Osteocyte (in vitro differentiated cells): ENCODE results near the gene PTPN14. TPM values are rescaled to one million over a fixed set of nuclear protein-coding genes. Genes with fewer than 3 reads are reported as not detected.
"Not testable (repeated sequence)": the region's sequence is repeated elsewhere in the genome, so short reads cannot be mapped to it uniquely, and the experiment has no call there.

ENCODE experiments used
- DNase-seq: peaks from one replicate; pipeline ENCODE4 v3.0.0; 2021; ENCODE audit warnings: mixed read lengths; ENCODE audit not compliant: unreplicated experiment; ENCODE audit errors: extremely low spot score
- H3K27ac Mint-ChIP-seq: one replicate; pipeline ENCODE4 v1.8.0; 2021; ENCODE audit warnings: mild to moderate bottlenecking, mixed read lengths; ENCODE audit not compliant: unreplicated experiment
- H3K27me3 Mint-ChIP-seq: one replicate; pipeline ENCODE4 v1.8.0; 2021; ENCODE audit warnings: mixed read lengths; ENCODE audit not compliant: unreplicated experiment
- H3K36me3 Mint-ChIP-seq: one replicate; pipeline ENCODE4 v1.8.0; 2021; ENCODE audit warnings: mixed read lengths; ENCODE audit not compliant: unreplicated experiment
- H3K4me1 Mint-ChIP-seq: one replicate; pipeline ENCODE4 v1.8.0; 2021; ENCODE audit warnings: mixed read lengths; ENCODE audit not compliant: unreplicated experiment
- H3K4me3 Mint-ChIP-seq: one replicate; pipeline ENCODE4 v1.8.0; 2021; ENCODE audit warnings: mild to moderate bottlenecking, moderate library complexity, mixed read lengths; ENCODE audit not compliant: unreplicated experiment
- H3K9me3 Mint-ChIP-seq: one replicate; pipeline ENCODE4 v1.8.0; 2021; ENCODE audit warnings: mixed read lengths; ENCODE audit not compliant: unreplicated experiment
- total RNA-seq: library from RNA; stranded (reverse); gene quantifications from 2 replicates; pipeline ENCODE4 v1.2.1, GENCODE V29; 2021
- TF ChIP-seq, protein P1 (sequence below): fragments of 200-600 bp; sonication (generic); IDR thresholded peaks from 2 replicates; pipeline ENCODE4 v1.5.0; 2021; ENCODE audit warnings: antibody characterized with exemption, mild to moderate bottlenecking, moderate library complexity

Gene PTPN14
- total RNA-seq, 1 donor from 2014 or later = 140 TPM

DNA sequence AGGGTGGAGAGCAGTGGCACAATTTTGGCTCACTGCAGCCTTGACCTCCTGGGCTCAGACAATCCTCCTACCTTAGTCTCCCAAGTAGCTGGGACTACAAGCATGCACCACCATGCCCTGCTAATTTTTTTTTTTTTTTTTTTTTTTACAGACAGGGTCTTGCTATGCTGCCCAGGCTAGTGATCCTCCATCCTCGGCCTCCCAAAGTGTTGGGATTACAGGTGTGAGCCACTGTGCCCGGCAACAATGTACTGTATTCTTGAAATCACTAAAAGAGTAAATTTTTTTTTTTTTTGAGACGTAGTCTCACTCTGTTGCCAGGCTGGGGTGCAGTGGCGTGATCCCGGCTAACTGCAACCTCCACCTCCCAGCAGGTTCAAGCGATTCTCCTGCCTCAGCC lies 152.9 kb downstream of the PTPN14 start:
- no peak for DNase-seq
- H3K27ac Mint-ChIP-seq = no peak overlapping the region
- H3K9me3 Mint-ChIP-seq = no peaks in the 10 kb centered on the region
- no peak overlapping the region for H3K4me3 Mint-ChIP-seq
- H3K36me3 Mint-ChIP-seq = peaks cover 65% of the 10 kb centered on the region
- peaks cover 30% of the 10 kb centered on the region for H3K4me1 Mint-ChIP-seq
- H3K27me3 Mint-ChIP-seq = no peaks in the 10 kb centered on the region
- TF ChIP-seq, protein P1, sequence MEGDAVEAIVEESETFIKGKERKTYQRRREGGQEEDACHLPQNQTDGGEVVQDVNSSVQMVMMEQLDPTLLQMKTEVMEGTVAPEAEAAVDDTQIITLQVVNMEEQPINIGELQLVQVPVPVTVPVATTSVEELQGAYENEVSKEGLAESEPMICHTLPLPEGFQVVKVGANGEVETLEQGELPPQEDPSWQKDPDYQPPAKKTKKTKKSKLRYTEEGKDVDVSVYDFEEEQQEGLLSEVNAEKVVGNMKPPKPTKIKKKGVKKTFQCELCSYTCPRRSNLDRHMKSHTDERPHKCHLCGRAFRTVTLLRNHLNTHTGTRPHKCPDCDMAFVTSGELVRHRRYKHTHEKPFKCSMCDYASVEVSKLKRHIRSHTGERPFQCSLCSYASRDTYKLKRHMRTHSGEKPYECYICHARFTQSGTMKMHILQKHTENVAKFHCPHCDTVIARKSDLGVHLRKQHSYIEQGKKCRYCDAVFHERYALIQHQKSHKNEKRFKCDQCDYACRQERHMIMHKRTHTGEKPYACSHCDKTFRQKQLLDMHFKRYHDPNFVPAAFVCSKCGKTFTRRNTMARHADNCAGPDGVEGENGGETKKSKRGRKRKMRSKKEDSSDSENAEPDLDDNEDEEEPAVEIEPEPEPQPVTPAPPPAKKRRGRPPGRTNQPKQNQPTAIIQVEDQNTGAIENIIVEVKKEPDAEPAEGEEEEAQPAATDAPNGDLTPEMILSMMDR = no peak

DNA sequence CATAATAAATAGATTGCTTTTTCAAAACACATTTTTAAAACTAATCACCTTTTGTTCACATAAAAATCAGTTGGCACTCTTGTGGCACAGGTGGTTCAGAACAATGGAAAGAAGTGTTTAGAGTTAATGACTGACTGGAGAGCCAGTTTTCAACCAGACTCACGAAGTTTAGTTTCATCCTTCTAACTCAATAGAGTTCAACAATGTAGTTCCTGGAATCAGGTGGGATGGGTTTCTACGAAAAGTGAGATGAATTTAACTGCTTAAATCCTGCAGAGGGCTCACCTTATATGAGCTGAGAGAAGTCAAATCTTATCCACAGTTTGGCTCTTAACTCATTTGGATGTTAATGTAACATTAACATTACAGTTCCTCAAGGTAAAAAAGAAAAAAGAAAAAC lies 153.9 kb downstream of the PTPN14 start:
- peaks cover 74% of the 10 kb centered on the region for H3K36me3 Mint-ChIP-seq
- DNase-seq = no peak
- no peak overlapping the region for H3K4me3 Mint-ChIP-seq
- no peaks in the 10 kb centered on the region for H3K27me3 Mint-ChIP-seq
- no peak overlapping the region for H3K27ac Mint-ChIP-seq
- no peaks in the 10 kb centered on the region for H3K9me3 Mint-ChIP-seq
- TF ChIP-seq, protein P1 = no peak
- H3K4me1 Mint-ChIP-seq = peaks cover 30% of the 10 kb centered on the region

DNA sequence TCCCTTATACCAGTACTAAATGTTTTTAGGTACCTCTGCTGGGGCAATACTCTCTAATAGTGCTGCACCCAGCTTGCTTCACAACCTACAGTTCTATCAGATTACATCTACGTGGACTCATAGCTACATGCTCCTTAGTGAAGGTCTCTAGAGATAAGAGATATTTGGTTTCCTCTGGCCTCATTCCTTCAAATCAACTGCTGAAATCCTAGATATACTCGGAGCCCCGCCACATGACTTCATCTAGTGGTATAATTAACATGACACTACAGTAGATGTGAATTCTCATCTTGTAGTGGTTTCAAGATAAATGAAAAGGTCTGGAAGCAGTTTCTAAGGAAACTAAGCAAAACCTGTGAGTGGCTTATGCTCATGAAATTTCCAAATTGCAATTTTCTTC lies 155.1 kb downstream of the PTPN14 start:
- Mint-ChIP-seq H3K4me1 (peaks cover 36% of the 10 kb centered on the region), H3K4me3 (no peak overlapping the region), H3K27me3 (no peaks in the 10 kb centered on the region), H3K36me3 (peaks cover 67% of the 10 kb centered on the region), H3K9me3 (no peaks in the 10 kb centered on the region), H3K27ac (peak overlapping the region; percentile 16)
- TF ChIP-seq, protein P1 = no peak
- no peak for DNase-seq

DNA sequence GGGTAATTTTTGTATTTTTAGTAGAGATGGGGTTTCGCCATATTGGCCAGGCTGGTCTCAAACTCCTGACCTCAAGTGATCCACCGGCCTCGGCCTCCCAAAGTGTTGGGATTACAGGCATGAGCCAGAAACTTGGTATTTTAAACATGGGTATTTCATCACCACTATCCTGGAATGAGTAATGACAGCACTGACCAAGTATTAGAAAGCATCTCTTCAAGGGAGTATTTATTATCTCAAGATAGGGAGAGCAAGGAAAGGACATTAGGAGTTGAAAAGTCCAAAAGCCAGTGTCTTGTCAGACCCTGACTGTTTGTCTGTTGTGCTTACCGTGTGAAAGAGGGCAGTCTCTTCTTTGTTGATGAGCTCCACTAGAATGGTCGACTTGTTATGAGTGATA lies 156.8 kb downstream of the PTPN14 start:
- H3K36me3 Mint-ChIP-seq = peaks cover 62% of the 10 kb centered on the region

DNA sequence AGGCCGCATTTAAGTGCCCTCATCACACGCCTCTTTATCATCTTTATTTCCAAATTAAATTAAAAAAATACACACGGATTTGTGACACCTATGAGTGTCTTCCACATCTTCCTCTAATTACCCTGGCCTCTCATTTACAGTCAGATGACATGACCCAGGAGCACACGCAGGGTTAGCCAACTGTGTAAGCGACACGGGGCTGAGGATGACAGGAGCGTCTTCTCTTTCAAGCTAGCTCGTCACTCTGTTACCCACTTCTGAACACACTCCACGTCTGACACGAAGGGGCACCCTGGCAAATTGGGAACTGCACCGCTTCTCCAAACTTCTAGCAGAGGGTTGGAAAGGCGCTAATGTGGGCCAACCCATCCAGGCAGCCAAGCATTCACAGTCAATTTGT lies 158.3 kb downstream of the PTPN14 start:
- peaks cover 58% of the 10 kb centered on the region for H3K36me3 Mint-ChIP-seq
- H3K27me3 Mint-ChIP-seq = no peaks in the 10 kb centered on the region
- H3K9me3 Mint-ChIP-seq = no peaks in the 10 kb centered on the region
- peaks cover 57% of the 10 kb centered on the region for H3K4me1 Mint-ChIP-seq
- TF ChIP-seq, protein P1 = no peak
- no peak for DNase-seq
- H3K27ac Mint-ChIP-seq = peak overlapping the region; percentile 80
- H3K4me3 Mint-ChIP-seq = no peak overlapping the region

More for the DNA sequence above, 156.8 kb downstream of the PTPN14 start:
- not testable (repeated sequence) for H3K9me3 Mint-ChIP-seq, H3K27me3 Mint-ChIP-seq, H3K4me3 Mint-ChIP-seq, DNase-seq
- Mint-ChIP-seq H3K4me1 (peaks cover 46% of the 10 kb centered on the region), H3K27ac (peak overlapping the region; percentile 38)
